NCI-H345 treated with DMSO at 0.1 percent for 48 hours (cell line): ENCODE measurements around the gene SLC9A2.

Experiments
- DNase-seq: peaks from one replicate; lab custom pipeline; 2025; ENCODE audit not compliant: unreplicated experiment; lab: John Stamatoyannopoulos, UW

Gene SLC9A2

DNA sequence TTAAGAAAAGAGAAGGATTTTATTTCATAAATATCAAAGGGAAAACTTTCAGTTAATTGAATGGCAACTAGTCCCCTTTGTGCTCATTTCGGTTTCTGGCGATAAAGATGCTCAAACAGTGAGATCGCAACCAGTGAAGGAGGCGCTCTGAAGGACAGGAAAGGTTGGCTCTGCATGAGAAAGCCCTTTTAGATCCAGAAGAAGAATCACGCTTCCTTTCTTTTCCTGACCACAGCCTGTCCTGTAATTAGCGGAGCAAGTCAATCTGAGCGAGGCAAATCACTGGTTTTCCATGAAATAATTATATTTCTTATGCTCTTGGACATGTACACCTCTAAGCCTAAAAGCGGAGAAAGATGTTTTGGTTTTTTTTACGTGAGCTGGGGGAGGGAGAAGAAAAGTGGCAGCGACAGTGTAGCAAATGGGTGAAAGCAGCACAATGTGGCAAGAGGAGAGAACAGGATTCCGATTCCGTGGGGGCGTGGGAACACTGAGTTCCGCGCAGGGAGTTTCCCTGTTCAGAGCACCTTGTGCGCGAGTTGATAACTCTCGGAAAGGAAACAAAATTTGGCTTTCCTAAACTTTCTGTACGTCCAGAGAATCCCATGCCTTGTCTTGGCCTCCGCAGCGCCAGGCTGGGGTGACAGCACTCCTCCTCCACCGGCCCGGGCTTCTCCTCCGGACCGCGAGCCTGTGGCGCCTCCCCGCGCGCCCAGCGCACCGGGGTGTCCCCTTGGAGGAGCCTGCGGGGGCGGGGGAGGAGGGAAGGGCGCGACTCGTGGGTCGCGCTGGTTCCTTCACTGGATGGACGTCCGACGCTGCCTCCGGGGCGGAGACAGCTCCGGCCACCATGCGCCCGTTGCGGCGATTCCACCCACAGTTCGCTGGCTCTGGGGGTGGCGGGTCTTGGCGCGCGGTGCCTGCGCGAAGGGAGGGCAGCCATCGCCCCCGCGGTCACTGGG, 620 bp upstream of the SLC9A2 start:
- no peak for DNase-seq

DNA sequence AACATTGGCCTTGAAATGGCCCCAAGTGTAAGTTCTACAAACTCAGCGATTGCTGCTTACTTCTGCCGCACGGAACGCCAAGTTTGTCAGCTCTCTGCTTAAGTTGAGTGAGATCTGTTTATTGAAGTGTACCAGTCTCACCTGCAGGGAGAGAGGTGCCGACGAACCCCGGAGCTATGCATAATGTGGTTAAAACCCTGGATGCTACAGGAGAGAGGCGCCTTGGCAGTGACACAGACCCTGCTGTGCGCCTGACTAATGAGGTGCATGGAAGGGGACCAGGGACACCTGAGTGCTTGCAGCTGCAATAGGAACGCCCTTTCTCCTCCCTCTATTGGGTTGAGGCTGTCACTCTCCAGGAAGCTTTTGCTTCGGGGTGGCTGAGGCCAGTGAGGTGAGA, 979 bp downstream of the SLC9A2 start:
- DNase-seq: peak; percentile 72

DNA sequence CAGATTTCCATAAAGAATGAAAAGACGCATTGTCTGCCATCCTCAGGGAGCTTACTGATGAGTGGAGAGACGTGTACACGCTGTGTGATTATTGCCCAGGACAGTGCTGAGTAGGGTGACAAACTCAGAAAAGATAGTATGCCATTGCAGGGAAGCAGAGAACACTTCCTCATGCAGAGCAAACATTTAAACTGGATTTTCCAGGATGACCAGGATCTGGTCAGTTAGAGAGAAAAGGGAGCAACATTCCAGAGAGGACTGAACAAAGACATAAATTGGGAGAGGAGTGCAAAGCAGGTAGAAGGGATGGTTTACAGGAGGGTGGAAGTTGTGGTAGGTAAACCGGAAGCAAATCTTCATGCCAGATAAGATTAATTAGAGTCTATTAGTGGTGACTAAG, 2.3 kb downstream of the SLC9A2 start:
- DNase-seq: no peak

DNA sequence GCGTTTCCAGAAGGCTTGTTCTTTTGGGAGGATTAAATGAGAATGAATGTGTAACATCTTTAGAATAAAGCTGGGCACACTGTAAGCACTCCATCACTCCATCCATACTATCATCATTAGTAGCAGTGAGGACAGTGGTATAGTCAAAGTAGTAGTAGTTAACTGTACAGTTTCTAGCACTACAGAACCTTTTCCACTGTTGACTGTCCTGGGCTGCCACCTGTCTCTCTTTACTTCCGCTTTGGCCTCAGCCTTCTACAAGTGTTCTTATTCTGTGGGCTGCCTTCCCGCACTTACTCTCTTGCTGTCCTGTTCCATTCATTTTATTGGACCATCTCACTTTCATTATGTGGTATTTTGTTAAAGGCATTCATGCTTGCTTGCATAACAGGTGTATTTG, 3.3 kb downstream of the SLC9A2 start:
- DNase-seq: no peak

DNA sequence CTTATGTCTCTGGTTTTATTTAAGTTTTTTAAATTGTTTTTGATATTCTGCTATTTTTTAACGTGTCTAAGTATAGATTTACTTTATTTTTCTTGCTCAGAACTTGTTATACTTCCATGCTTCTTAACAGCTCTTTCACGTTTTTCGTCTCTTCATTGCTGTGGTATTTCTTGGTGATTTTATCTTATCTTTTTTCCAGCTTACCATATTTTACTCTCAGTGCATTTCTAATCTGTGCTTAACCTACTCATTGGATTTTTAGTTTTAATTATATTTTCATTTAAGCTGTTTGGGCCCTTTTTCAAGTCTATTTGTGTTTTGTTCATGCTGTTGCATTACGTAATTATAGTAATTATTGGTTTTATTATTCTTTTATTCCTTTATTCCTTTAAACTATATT, 11.1 kb downstream of the SLC9A2 start:
- DNase-seq: no peak

DNA sequence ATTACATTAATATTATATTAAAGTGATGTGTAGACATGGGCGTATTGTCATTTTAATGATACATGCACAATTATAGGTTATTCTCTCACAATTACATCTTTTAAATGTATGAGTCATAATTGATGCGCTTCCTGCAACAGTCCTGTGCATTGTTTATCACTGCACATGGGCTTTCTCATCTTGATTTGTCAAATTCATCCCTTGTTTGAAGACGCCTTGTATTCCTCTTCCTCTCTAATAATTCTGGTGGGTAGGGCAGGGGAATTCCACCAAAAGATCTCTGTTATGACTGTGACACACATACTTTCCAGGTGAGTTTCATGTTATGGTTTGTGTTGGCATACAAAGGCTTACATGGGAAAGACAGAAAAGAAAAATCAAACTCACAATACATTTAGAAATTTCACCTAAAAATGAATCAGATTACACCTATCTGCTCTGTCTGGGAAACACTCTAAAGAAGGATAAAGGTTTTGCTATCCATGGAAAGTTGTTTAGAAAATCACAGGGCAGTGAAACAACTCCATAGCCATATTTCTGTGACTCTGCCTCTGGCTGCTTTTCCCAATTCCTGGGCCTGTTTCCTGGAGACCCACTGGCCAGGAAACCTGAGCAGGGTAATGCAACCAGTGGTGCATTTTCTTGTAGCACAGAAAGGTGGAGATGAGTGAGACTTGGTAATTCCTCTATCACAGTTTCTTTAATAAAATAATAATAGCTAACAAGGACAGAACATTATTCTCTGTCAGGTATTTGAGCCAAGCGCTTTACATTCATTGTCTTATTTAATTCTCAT, 13.2 kb downstream of the SLC9A2 start:
- no peak for DNase-seq

DNA sequence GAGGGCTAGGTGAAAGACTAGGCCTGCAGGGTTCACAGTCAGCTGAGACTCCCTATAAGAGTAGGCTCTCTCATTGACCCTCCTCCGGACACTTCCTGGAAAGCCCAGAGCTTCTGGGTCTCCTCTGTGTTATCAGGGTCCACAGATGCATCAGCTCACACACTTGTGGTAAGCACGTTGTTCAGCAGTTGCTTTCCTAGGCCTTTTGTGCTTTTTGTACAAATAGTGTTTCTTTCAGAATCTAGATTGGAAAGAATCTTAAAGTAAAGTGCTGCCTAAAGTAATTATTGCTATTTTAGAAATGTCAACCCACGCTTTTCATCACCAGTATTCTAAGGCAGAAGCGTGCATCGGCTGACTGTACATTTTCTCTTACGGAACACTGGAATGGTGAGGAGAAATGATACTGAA, 15.5 kb downstream of the SLC9A2 start:
- no peak for DNase-seq

DNA sequence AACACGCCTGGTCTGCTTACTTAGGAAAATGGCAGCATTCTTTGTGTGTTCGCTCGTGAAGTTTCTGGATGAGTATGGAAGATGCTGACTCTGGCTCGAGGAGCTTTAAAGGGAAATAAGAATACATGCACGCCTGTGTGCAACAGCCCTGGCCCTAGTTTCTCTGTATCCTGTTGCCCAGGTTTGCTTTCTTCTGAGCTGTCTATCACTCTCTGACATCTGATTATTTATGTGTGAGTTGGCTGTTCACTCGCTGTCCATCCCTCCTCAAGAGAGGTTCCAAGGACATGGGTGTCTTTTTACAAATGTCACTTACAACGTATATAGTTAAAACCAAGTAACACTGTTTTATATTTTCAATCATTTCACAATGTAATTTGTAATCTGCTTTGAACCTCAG, 16.0 kb downstream of the SLC9A2 start:
- DNase-seq: no peak

DNA sequence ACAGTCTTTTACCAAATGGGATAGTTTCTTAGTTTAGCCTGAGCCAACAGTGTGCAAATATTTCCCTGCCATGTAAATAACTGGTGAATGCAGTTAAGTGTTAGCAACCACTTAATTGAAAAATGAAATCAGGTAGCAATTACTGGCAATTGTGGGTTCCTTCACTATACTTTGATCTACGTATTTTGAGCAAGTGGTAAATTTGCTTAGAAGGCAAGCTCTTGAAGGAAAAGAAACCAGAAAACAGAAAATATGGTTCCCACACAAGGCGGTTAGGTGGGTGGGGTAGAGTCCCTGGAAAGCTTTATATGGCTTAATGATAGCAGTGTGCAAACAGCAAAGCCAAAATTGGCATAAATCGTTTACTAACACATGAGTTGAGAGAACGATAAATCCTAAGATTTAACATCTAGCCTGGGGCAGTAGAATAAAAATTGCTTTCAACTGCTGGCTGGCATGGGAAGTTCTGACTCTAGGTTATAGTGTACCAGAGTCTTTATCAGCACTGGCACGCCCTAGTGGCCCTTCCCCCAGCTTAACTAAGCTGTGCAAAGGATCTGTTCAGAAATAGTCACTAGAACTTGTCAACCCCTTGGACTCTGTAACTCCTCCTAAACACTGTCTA, 17.0 kb downstream of the SLC9A2 start:
- DNase-seq: no peak

DNA sequence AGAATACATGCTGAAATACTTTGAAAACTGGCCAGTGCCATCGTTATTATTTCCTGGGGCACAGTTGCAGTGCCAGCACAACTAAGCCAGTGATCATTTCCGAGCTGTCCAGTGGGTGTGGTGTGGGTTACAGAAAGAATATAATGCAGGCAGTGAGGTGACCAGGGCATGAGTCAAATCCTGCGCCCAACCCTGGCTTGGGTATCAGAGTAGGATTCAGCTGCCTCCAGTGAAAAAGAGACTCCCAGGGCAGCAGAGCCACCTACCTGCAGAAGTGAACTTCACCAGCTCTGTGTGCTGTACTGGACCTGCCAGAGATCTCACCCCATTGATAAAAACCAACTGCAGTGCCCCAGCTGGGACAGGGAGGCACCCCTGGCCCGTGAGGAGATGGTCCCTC, 18.0 kb downstream of the SLC9A2 start:
- no peak for DNase-seq

DNA sequence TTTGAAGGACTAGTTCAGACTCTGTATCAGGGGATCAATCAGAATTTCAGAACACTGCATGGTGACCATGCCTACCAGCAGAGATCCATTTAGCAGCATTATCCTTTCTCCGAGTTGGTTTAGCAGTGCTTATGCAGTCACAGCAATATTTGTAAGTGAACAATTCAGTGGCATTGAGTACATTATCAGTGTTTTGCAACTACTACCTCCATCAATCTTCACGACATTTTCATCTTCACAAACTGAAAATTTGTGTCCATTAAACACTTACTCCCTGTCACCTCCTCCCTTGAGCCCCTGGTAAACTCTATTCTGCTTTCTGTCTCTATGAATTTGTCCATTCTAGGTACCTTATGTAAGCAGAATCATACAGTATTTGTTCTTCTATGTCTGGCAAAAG, 20.1 kb downstream of the SLC9A2 start:
- DNase-seq: no peak

DNA sequence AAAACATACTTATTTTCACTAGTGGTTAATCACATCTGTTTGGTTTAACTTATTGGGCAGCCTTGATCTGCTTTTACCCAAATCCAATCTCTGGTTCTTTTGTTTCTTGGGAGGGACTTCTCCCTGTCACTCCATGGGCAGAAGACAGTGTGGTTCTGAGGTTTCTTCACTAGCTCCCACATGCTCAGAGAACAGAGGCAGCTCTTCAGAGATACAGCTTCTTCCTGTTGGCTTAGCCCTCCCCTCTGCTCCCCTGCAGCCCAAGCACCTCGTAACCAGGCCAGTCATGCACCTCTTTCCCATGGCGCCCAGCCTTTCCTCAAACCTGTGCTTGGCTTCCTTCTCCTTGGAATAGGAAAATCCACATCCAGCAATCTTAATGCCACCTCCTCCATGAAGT, 32.8 kb downstream of the SLC9A2 start:
- no peak for DNase-seq

DNA sequence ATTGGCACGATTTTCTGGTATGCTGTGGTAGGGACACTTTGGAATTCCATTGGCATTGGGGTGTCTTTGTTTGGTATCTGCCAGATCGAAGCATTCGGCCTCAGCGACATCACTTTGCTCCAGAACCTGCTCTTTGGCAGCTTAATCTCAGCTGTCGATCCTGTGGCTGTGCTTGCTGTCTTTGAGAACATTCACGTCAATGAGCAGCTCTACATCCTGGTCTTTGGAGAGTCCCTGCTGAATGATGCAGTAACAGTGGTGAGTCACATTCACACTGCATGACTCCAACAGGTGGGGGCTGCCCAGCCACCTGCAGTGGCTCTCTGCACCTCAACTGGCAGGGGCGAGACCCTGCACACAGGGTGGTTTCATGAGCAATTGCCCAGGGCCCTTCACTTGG, 38.4 kb downstream of the SLC9A2 start:
- DNase-seq: no peak

DNA sequence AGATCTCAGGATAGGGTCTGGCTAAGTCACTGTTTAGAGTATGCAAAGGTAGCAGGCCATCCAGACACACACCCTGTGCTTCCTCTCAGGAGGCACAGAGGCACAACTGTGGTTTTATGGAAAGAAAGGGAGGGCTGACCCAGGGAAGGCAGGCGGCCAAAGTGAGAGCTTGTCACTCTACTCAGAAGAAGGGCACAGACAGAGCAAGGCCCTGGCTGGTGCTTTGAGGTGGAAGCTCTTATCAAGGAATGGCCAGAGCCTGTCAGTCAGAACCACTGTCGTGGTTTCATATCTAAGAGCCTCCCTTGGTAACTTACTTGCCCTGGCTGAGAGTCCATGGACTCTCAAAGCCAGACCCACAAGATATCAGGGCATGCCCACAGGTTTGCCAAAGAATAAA, 40.7 kb downstream of the SLC9A2 start:
- no peak for DNase-seq

DNA sequence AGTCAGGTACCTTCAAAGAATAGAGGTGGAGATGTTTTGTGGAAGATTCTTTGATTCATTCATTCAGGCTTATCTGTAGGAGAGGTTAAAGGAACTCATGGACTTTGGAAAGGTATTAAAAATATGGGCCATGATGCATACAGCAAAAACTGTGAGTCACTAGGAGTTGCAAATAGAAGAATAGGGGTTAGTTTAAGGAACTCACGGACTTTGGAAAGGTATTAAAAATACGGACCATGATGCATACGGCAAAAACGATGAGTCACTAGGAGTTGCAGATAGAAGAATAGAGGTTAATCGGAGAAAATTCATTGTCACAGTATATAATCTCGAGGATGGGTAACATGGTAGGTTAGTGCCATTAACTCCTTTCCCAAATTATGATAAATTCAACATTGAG, 41.2 kb downstream of the SLC9A2 start:
- DNase-seq: no peak

DNA sequence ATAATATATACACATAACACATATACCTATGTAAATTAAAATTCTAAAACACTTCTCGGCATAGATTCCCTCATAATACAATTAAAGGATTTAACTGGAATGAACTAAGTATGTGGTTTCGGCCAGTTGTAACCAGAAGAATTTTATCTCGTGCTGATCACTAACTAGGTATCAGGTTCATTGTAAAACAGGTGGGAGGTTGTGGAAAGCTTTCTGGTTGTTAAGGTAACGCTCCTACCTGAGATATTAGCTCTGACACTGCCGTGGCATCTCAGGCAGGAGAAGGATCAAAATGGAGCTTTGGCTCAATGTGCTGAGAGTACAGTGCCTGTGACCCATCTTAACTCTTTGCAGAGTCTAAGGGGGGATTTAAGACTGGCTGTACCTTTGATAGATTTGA, 42.5 kb downstream of the SLC9A2 start:
- DNase-seq: no peak

DNA sequence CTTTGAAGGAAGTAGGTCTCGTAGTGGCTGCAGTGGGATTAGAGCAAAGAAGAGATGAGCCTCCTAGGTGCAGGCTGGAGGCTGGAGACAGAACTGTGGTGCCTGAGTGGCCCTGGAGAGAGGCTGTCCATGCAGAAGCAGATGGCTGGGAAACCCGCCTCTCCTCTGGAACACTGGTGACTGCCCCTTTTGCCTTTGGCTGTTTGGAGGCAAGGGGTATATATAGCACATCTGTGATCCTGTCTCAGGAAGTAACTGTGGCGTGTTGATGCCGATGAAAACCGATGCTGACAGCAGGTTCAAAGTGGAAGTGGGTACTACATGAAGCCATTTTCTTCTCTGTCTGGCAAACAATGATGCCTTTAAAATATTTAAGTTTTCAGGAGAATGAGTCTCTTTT, 43.5 kb downstream of the SLC9A2 start:
- no peak for DNase-seq

DNA sequence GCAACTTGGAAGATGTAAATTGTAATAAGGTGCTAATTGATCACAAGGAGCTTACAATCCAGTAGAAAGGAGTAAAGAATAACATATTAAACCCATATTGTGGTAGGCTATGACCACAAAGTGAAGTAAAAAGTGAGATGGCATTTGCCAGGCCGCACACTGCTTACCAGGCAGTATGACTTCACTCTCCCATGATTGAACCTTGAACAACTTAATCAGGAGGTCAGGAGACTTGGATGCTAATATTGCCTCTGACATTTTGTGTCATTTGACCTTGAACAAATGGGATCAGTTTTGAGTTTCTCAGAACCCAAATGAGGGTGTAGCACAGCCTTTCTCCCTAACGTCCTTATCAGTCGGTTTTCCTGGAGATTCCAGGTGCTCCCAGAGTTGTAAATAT, 44.0 kb downstream of the SLC9A2 start:
- DNase-seq: no peak

DNA sequence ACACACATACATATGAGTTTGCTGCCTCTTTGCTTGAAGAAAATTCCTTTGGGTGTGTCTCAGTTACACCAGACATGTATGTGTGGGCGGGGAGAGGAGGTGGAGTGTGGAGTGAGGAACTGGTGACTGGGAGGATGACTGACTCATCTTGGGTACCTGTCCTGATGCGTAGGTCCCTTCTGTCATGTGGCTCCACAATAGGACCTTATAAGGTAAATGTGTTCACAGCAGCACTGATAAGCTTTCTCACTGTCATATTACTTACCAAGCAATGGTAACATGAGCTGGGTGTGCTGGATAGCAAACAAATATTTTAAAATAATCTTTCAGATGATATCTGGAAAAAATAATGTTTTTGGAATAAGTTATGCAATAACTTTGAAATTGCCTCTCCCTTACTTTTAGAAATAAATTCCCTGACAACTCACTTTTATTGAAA, 45.1 kb downstream of the SLC9A2 start:
- no peak for DNase-seq

DNA sequence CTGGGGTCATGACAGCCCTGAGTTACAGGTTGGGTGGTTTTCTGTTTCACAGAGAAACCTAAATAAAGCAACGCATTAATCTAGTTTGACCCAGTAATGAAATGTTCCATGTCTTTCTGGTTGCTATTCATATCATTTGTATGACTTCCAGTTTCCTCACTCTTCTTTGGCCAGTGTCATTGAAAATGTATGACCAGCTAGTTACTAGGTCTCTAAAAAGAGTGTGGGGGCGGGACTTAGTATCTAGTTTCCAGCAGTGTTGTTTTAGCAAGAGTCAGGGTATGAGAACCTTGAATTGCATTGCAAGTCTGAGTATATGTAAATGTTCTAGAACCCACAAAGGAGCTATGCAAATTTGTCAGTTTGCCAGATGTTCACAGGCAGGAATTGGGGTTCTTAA, 47.7 kb downstream of the SLC9A2 start:
- DNase-seq: no peak

DNA sequence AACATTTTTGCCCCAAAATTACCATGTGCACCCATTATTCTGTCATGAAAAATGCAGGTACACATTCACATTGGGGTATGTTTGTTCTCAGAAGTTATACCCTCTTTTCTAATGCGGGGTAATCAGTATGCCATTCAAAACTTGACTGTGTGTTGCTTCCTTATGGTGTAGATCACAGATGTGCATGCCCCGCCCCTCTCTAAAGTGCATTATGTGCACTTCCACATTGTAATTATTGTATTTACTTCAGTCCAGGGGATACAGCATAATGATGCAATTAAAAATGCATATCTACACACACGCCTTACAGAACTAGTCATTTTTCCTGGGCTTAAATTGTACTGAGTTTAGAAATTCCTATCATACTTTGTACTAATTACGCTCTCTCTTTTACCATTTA, 48.8 kb downstream of the SLC9A2 start:
- DNase-seq: no peak

DNA sequence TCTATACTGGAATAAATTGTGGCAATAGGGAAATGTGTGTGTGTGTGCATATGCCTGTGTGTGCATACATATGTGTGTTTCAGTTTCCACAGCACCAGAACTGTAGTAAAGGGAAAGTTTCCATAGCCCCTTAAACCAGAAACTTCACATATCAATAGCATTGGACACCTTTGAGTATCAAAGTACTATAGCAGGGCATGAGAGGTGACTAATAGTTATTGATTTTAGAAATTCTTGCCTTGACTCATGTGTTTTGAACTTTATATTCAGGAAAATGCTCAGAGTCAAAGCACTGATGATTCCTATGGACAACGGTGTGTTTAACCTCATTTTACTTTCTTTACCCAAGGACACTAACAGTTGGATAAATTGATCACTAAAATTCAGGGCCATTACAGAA, 50.0 kb downstream of the SLC9A2 start:
- no peak for DNase-seq
